Effector CD8-positive, alpha-beta T cell (primary cell): ENCODE results near the gene KRTAP13-2.
A peak's percentile ranks its signal among the peaks of the same experiment; 100 is the strongest.

Source experiments
- DNase-seq: peaks from one replicate; lab custom pipeline; 2025; lab: John Stamatoyannopoulos, UW
- total RNA-seq, 4 experiments: gene quantifications; one replicate each; lab custom pipeline; 2026; lab: John Stamatoyannopoulos, UW

The KRTAP13-2 gene
- total RNA-seq: 0 reads per million in 4 experiments

DNA sequence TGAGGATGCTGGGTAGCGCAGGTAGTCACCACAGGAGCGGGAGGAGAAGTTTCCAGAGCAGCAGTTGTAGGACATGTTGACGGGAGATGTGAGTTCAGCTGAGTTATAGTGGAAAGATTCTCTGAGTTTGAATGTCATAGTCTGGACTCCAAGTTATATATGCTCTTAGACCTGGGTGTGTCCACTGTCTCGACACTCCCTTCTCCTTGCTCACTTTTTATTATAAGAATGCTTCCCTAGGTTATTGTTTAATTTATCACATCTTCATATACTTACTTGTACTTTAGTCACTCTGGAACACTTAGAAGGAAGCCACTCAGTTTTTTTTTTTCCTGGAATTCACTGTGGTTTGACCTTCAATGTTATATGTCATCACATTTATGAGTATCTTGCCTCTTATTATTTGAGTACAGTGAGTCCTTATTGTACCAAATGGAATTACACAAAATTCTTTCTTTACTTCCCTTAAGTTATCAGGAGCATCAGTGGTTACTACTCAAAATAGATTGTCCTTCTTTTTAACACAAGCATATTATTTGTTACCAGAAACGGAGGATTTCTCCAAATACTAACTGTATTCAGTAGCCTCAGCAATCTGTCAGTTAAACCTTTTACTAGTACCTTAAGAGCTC lies at the start of gene KRTAP13-2:
Gene KRTAP13-2, minus strand, starts transcription at position 133 of the 632 bp plus-strand sequence. Its CDS starts 58 bp downstream, at position 75.
- DNase-seq: no peak

GRCh38 chr21:30415993-30416392 lies 43.9 kb upstream of the KRTAP13-2 start:
- DNase-seq: no peak

DNA sequence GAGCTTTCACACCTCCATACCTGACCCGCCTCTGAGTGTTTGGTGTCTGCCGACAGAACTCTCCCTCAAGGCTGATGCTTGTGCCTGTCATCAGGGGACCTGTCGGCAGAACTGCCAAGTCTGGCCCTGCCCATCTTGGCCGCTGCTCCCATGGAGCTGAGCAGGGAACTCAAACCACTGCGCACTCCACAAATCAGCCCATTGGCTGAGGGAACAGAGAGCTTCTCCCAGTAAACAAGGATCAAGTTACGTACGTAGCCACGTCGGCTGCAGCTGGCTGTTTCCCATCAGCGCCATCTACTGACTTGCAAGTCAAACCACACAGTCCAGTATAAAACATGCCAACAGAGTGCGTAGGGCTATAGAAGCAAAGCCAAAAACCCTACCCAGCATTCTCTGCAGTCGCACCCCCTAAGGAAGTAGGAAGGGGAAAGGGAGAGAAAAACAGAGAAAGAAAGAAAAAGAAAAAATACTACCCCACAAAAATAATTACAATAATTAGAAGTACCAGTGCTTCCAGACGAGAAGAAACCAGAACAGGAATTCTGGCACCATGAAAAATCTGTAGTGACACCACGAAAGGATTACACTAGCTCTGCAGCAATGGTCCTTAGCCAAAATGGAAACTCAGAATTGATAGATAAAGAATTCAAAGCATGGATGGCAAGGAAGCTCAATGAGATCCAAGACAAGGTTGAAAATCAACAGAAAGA lies 36.9 kb upstream of the KRTAP13-2 start:
- no peak for DNase-seq

- no peak for DNase-seq
Measured at GRCh38 chr21:30395731-30396130, 23.7 kb upstream of the KRTAP13-2 start, which contains the start of gene KRTAP13-1. TSS of gene KRTAP13-1 (plus strand) at chr21:30396031. CDS start at chr21:30396087, 56 bp downstream.

DNA sequence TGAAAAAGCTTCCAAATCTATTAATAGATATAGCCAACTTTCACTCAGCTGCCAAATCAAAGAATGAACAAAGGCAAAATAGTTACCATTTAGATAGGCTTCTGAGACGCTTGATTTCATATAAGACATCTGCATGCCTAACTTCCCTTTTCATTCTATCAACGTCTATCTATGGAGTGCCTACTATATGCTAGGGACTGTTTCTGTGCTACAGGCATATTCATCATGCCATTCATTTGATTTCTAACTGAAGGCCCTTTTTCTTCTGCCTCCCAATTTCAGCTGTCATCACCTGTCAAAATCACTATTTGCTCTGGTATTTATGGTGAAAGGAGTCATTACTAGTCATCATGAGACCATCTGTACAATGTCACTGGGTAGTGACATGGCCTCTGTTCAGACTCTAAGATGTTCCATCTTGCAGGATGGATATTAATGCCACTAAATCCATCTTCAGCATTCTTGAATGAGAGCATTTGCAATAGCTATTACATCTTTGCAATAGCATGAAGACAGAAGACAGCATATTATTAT lies 19.5 kb upstream of the KRTAP13-2 start:
- no peak for DNase-seq

- no peak for DNase-seq
Measured at GRCh38 chr21:30382201-30382600, 10.1 kb upstream of the KRTAP13-2 start.

GRCh38 chr21:30355906-30356305 lies 16.2 kb downstream of the KRTAP13-2 start:
- DNase-seq: no peak

GRCh38 chr21:30354308-30355005 lies 17.6 kb downstream of the KRTAP13-2 start:
- no peak for DNase-seq

GRCh38 chr21:30351534-30351933 lies 20.5 kb downstream of the KRTAP13-2 start:
- DNase-seq: no peak

GRCh38 chr21:30349572-30349971 lies 22.5 kb downstream of the KRTAP13-2 start:
- no peak for DNase-seq

DNA sequence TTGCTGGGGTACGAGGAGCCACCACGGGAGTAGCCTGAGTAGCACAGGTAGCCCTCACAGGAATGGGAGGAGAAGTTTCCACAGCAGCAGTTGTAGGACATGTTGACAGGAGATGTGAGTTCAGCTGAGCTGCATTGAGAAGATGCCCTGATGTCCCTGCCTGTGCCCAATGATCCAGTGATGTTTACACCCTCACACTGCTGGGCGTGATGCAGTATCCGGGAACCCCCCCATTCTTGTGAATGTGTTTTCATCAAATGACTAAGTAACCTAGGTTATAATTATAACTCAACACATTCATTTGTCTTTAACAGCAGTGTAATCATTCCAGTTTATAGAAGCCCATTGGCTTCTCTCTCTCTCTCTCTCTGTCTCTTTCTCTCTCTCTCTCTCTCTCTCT lies 23.6 kb downstream of the KRTAP13-2 start, which contains the start of gene KRTAP23-1:
Gene KRTAP23-1, minus strand, starts transcription at position 101 of the 400 bp plus-strand sequence. Its CDS starts 0 bp downstream, at position 101.
- no peak for DNase-seq

GRCh38 chr21:30345014-30345413 lies 27.1 kb downstream of the KRTAP13-2 start:
- DNase-seq: no peak

- DNase-seq: peak; percentile 1
Measured at GRCh38 chr21:30340714-30341573, 31.1 kb downstream of the KRTAP13-2 start.

- DNase-seq: no peak
Measured at GRCh38 chr21:30338717-30339116, 33.4 kb downstream of the KRTAP13-2 start.

GRCh38 chr21:30337772-30338171 lies 34.3 kb downstream of the KRTAP13-2 start:
- no peak for DNase-seq

- no peak for DNase-seq
Measured at GRCh38 chr21:30337276-30337744, 34.8 kb downstream of the KRTAP13-2 start, which contains the start of gene KRTAP27-1. TSS of gene KRTAP27-1 (minus strand) at chr21:30337694. CDS start at chr21:30337668, 26 bp downstream.

- DNase-seq: no peak
Measured at GRCh38 chr21:30336596-30336995, 35.5 kb downstream of the KRTAP13-2 start.

GRCh38 chr21:30333736-30334135 lies 38.3 kb downstream of the KRTAP13-2 start:
- no peak for DNase-seq

GRCh38 chr21:30332681-30333080 lies 39.4 kb downstream of the KRTAP13-2 start:
- DNase-seq: no peak

GRCh38 chr21:30329203-30329875 lies 42.7 kb downstream of the KRTAP13-2 start:
- DNase-seq: no peak
